ENCODE data around the gene TOB1. TPM values are rescaled to one million over a fixed set of nuclear protein-coding genes. Genes with fewer than 3 reads are reported as not detected.

TOB1 gene
- total and polyA plus RNA-seq, 2 of the 4 experiments (the other 2 are of a cell fraction) = 4.3 to 9.0 TPM

DNA sequence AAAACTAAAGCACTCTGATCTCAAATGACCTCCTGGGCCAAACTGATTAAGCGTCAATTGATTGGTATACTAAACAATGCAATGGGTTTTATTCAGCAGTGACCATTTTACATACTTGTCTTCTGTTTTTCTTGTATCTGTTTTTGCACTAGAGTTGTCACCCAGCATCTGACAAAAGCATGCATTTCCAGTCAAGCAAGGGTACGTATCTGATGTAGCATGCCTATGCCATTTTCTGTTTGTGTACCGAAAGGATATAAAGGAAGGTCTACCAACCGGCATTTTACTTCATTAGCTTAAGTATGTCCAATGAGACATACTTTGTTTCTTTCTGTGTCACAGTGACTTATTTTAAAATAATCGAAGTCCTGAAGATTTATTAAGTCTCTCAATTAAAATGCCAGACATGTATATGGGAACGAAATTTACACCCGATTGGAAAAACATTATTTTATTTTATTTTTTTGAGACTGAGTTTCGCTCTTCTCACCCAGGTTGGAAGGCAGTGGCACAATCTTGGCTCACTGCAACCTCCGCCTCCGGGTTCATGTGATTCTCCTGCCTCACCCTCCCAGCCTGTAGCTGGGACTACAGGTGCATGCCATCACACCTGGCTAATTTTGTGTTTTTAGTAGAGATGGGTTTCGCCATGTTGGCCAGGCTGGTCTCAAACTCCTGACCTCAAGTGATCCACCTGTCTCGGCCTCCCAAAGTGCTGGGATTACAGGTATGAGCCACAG, 7.5 kb downstream of the TOB1 start:
- Histone ChIP-seq H3K4me1 (ENCODE audit: control insufficient read depth, insufficient read depth, low read length) (peaks cover 4% of the 10 kb centered on the region), H2BK15ac (ENCODE audit: low read depth, low read length) (no peak overlapping the region), H3K36me3 (ENCODE audit: control insufficient read depth, insufficient read depth, low read length) (peaks cover 6% of the 10 kb centered on the region), H4K20me1 (ENCODE audit: insufficient read depth, low read length) (peaks cover 13% of the 10 kb centered on the region; the same call in 1 of the 2 replicates), H3K18ac (ENCODE audit: low read depth, low read length) (no peak overlapping the region), H3K4me2 (ENCODE audit: low read depth, low read length) (no peak overlapping the region), H3K4ac (ENCODE audit: low read depth, low read length) (no peak overlapping the region), H2AK5ac (ENCODE audit: low read depth, low read length) (no peak overlapping the region), H4K91ac (ENCODE audit: insufficient read depth, low read depth, low read length) (no peak overlapping the region), H3K9ac (ENCODE audit: low read depth, low read length) (no peak overlapping the region), H2AFZ (replicated peaks; ENCODE audit: low read length, poor library complexity) (no peak overlapping the region), H3K14ac (replicated peaks; ENCODE audit: low read depth, low read length) (no peak overlapping the region), H4K8ac (ENCODE audit: low read depth in 2 of 2, low read length in 2 of 2) (no peak overlapping the region), H3K79me1 (ENCODE audit: low read depth in 1 of 2, low read length in 2 of 2) (peaks cover 15 to 18% of the 10 kb centered on the region in 2 experiments), H3K9me3 (ENCODE audit: control insufficient read depth, insufficient read depth, low read length) (no peaks in the 10 kb centered on the region), H2BK20ac (ENCODE audit: low read depth, low read length) (no peak overlapping the region), H3K4me3 (ENCODE audit: insufficient read depth, low read depth, low read length) (no peak overlapping the region), H2BK5ac (ENCODE audit: low read depth, low read length, poor library complexity, severe bottlenecking) (no peak overlapping the region), H3K27me3 (ENCODE audit: control insufficient read depth, insufficient read depth, low read length) (no peaks in the 10 kb centered on the region; the same call in 1 of the 2 replicates), H3K9me1 (ENCODE audit: insufficient read depth, low read length) (peaks cover 6% of the 10 kb centered on the region; the same call in 1 of the 2 replicates), H3K56ac (ENCODE audit: extremely low read depth, insufficient read depth, low read length) (no peak overlapping the region), H2BK120ac (ENCODE audit: low read depth, low read length) (no peak overlapping the region), H4K5ac (ENCODE audit: low read depth, low read length) (no peak overlapping the region), H2AK9ac (replicated peaks; ENCODE audit: low read depth, low read length, poor library complexity) (no peak overlapping the region), H3K23ac (ENCODE audit: low read depth, low read length) (no peak overlapping the region), H3K27ac (ENCODE audit: insufficient read depth, low read length) (no peak overlapping the region)
- ATAC-seq (ENCODE audit: low read depth) = no peak
- WGBS, 2 experiments (ENCODE audit: extremely low coverage in 2 of 2, insufficient read length in 1 of 2) = no CpG with 5 or more reads among the region's 12 CpGs
- no peak for DNase-seq
- in situ Hi-C loops (cut with MboI; ENCODE audit: low sequenced_read_pairs) (no loop called here), intact Hi-C loops (cut with micrococcal nuclease) (no loop called here), dilution Hi-C loops (cut with HindIII; ENCODE audit: low sequenced_read_pairs, unreplicated experiment) (no loop called here)
- no TSS peak for BruUV-seq (replicated peaks)
- POLR2A ChIA-PET (ENCODE audit: unreplicated experiment) = interaction anchor here (0.7 kb wide), 1 partner anchor 105 kb away, joined by 3 read pairs; no protein-coding TSS in a partner anchor
- CTCF ChIA-PET = interaction anchor here (0.6 to 1.2 kb wide), 2 partner anchors 96 to 98 kb away, joined by 3 read pairs; no protein-coding TSS in a partner anchor
- no peak for TF ChIP-seq NFE2L2 (IDR thresholded peaks at IDR 0.05; ENCODE audit: low read depth, low read length)
- TF ChIP-seq, protein P1, sequence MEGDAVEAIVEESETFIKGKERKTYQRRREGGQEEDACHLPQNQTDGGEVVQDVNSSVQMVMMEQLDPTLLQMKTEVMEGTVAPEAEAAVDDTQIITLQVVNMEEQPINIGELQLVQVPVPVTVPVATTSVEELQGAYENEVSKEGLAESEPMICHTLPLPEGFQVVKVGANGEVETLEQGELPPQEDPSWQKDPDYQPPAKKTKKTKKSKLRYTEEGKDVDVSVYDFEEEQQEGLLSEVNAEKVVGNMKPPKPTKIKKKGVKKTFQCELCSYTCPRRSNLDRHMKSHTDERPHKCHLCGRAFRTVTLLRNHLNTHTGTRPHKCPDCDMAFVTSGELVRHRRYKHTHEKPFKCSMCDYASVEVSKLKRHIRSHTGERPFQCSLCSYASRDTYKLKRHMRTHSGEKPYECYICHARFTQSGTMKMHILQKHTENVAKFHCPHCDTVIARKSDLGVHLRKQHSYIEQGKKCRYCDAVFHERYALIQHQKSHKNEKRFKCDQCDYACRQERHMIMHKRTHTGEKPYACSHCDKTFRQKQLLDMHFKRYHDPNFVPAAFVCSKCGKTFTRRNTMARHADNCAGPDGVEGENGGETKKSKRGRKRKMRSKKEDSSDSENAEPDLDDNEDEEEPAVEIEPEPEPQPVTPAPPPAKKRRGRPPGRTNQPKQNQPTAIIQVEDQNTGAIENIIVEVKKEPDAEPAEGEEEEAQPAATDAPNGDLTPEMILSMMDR (conservative IDR thresholded peaks at IDR 0.05; ENCODE audit: low read depth, low read length) = no peak
- TF ChIP-seq FOS (IDR thresholded peaks at IDR 0.05; ENCODE audit: low read depth, low read length) = no peak
- no peak for TF ChIP-seq POLR2A (IDR thresholded peaks at IDR 0.05; ENCODE audit: low read depth, low read length)
- no peak for TF ChIP-seq BHLHE40 (IDR thresholded peaks at IDR 0.05; ENCODE audit: low read depth, low read length)
- no peak for TF ChIP-seq RAD21 (IDR thresholded peaks at IDR 0.05; ENCODE audit: low read length)
- TF ChIP-seq RFX5 (IDR thresholded peaks at IDR 0.05; ENCODE audit: low read depth, low read length) = no peak
- TF ChIP-seq MXI1 (IDR thresholded peaks at IDR 0.05; ENCODE audit: borderline replicate concordance, low read depth, low read length) = no peak
- TF ChIP-seq CHD1 (IDR thresholded peaks at IDR 0.05; ENCODE audit: low read depth, low read length) = no peak
- no peak for TF ChIP-seq RCOR1 (IDR thresholded peaks at IDR 0.05; ENCODE audit: insufficient replicate concordance, low read length)
- no peak for TF ChIP-seq ELK1 (IDR thresholded peaks at IDR 0.05; ENCODE audit: borderline replicate concordance, low read depth, low read length)
- TF ChIP-seq MAFK (IDR thresholded peaks at IDR 0.05; ENCODE audit: low read depth, low read length) = no peak
- no peak for TF ChIP-seq SMC3 (IDR thresholded peaks at IDR 0.05; ENCODE audit: low read depth, low read length)
- no peak for TF ChIP-seq CEBPB (IDR thresholded peaks at IDR 0.05; ENCODE audit: low read depth, low read length)
- TF ChIP-seq, protein P2, sequence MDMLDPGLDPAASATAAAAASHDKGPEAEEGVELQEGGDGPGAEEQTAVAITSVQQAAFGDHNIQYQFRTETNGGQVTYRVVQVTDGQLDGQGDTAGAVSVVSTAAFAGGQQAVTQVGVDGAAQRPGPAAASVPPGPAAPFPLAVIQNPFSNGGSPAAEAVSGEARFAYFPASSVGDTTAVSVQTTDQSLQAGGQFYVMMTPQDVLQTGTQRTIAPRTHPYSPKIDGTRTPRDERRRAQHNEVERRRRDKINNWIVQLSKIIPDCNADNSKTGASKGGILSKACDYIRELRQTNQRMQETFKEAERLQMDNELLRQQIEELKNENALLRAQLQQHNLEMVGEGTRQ (IDR thresholded peaks at IDR 0.05; ENCODE audit: low read depth, low read length) = no peak
